ENCODE results near the gene CACNA1C. TPM values are rescaled to one million over a fixed set of nuclear protein-coding genes. Genes with fewer than 3 reads are reported as not detected.

Gene CACNA1C
- total RNA-seq, 6 donors from 2014 or later = 5.2 to 45.1 (median 8.8) TPM

GRCh38 chr12:2646341-2646740 is 593.6 kb downstream of the CACNA1C start:
- Histone ChIP-seq H3K9me3 (no peaks in the 10 kb centered on the region), H3K27me3 (no peaks in the 10 kb centered on the region), H3K36me3 (no peaks in the 10 kb centered on the region), H3K4me3 (no peak overlapping the region), H3K4me1 (peaks cover 0 to under 1% (median 0%) of the 10 kb centered on the region in 4 donors), H3K27ac (no peak overlapping the region)
- DNase-seq (no peak), ATAC-seq (ENCODE audit: low FRiP score in 2 of 2) (no peak)
- 93 to 97% methylated on average over 2 of the region's 2 CpGs for WGBS, 2 donors
- TF ChIP-seq EP300 (IDR thresholded peaks at IDR 0.05) (no peak), POLR2AphosphoS5 (IDR thresholded peaks at IDR 0.05) (no peak)

- H3K9me3 ChIP-seq = no peaks in the 10 kb centered on the region
- no peak overlapping the region for H3K27ac ChIP-seq
- DNase-seq (no peak), ATAC-seq (ENCODE audit: low FRiP score in 2 of 2) (no peak)
- no peak overlapping the region for H3K4me3 ChIP-seq
- TF ChIP-seq POLR2AphosphoS5 (IDR thresholded peaks at IDR 0.05) (no peak), POLR2A (IDR thresholded peaks at IDR 0.05) (no peak), EP300 (IDR thresholded peaks at IDR 0.05) (no peak), CTCF (IDR thresholded peaks at IDR 0.05) (no peak)
- no peaks in the 10 kb centered on the region for H3K36me3 ChIP-seq
- H3K27me3 ChIP-seq = no peaks in the 10 kb centered on the region
- WGBS, 2 donors = 62 to 80% methylated on average over 3 to 7 of the region's 7 CpGs
- no peaks in the 10 kb centered on the region for H3K4me1 ChIP-seq
Observed at GRCh38 chr12:2647186-2647585, 594.4 kb downstream of the CACNA1C start.

GRCh38 chr12:2648406-2648805 is 595.6 kb downstream of the CACNA1C start:
- H3K4me3 ChIP-seq = no peak overlapping the region
- no peak for DNase-seq
- no peaks in the 10 kb centered on the region for H3K27me3 ChIP-seq
- WGBS, 2 donors = 86 to 89% methylated on average over 8 of the region's 8 CpGs
- no peak for ATAC-seq (ENCODE audit: low FRiP score in 2 of 2)
- H3K9me3 ChIP-seq = no peaks in the 10 kb centered on the region
- H3K4me1 ChIP-seq = no peaks in the 10 kb centered on the region
- no peak overlapping the region for H3K27ac ChIP-seq
- no peaks in the 10 kb centered on the region for H3K36me3 ChIP-seq
- TF ChIP-seq CTCF (IDR thresholded peaks at IDR 0.05) (no peak), POLR2A (IDR thresholded peaks at IDR 0.05) (no peak), EP300 (IDR thresholded peaks at IDR 0.05) (no peak), POLR2AphosphoS5 (IDR thresholded peaks at IDR 0.05) (no peak)

GRCh38 chr12:2649201-2650030 is 596.6 kb downstream of the CACNA1C start:
- no peak overlapping the region for H3K4me3 ChIP-seq
- no peak for ATAC-seq (ENCODE audit: low FRiP score in 2 of 2)
- no peaks in the 10 kb centered on the region for H3K4me1 ChIP-seq
- DNase-seq = peak in 1 of 2 donors; percentile 34
- no peaks in the 10 kb centered on the region for H3K9me3 ChIP-seq
- no peaks in the 10 kb centered on the region for H3K27me3 ChIP-seq
- 64 to 68% methylated on average over 10 to 16 of the region's 16 CpGs for WGBS, 2 donors
- TF ChIP-seq EP300 (IDR thresholded peaks at IDR 0.05) = no peak
- TF ChIP-seq POLR2A (IDR thresholded peaks at IDR 0.05) = no peak
- TF ChIP-seq POLR2AphosphoS5 (IDR thresholded peaks at IDR 0.05) = no peak
- no peak for TF ChIP-seq CTCF (IDR thresholded peaks at IDR 0.05)
- H3K27ac ChIP-seq = no peak overlapping the region
- H3K36me3 ChIP-seq = no peaks in the 10 kb centered on the region

GRCh38 chr12:2650261-2651067 is 597.7 kb downstream of the CACNA1C start:
- no peaks in the 10 kb centered on the region for H3K4me1 ChIP-seq
- no peak overlapping the region for H3K27ac ChIP-seq
- DNase-seq (peak in 1 of 2 donors; percentile 40), ATAC-seq (ENCODE audit: low FRiP score in 2 of 2) (no peak)
- H3K27me3 ChIP-seq = no peaks in the 10 kb centered on the region
- no peak overlapping the region for H3K4me3 ChIP-seq
- WGBS, 2 donors = 64 to 71% methylated on average over 15 to 16 of the region's 17 CpGs
- TF ChIP-seq POLR2A (IDR thresholded peaks at IDR 0.05) (no peak), POLR2AphosphoS5 (IDR thresholded peaks at IDR 0.05) (no peak), CTCF (IDR thresholded peaks at IDR 0.05) (no peak), EP300 (IDR thresholded peaks at IDR 0.05) (no peak)
- no peaks in the 10 kb centered on the region for H3K9me3 ChIP-seq
- peaks cover 0 to 3% (median 0%) of the 10 kb centered on the region in 4 donors for H3K36me3 ChIP-seq

All from upper lobe of left lung (tissue), 6 donors.